ENCODE results near the gene PDP2.

Gene PDP2

GRCh38 chr16:66880288-66881013 lies at the start of gene PDP2:
Gene PDP2 (plus strand): TSS chr16:66880515. CDS start chr16:66884285, 3,770 bp downstream.
- DNase-seq: peak; percentile 46 to 96 (median 89)

- DNase-seq: no peak
These were observed 48.1 kb upstream of the PDP2 start for GRCh38 chr16:66832190-66832589.

GRCh38 chr16:66832661-66833305 lies 47.5 kb upstream of the PDP2 start:
- DNase-seq: no peak

- DNase-seq: no peak
These were observed 45.6 kb upstream of the PDP2 start for GRCh38 chr16:66834746-66835145.

- DNase-seq: no peak
These were observed 39.4 kb upstream of the PDP2 start for GRCh38 chr16:66840883-66841282.

GRCh38 chr16:66841366-66841765 lies 38.9 kb upstream of the PDP2 start:
- no peak for DNase-seq

GRCh38 chr16:66842765-66843164 lies 37.5 kb upstream of the PDP2 start:
- DNase-seq: no peak

- no peak for DNase-seq
These were observed 37.1 kb upstream of the PDP2 start for GRCh38 chr16:66843191-66843590.

- no peak for DNase-seq
These were observed 36.3 kb upstream of the PDP2 start for GRCh38 chr16:66844009-66844341.

- DNase-seq: peak in 3 of 56 donors; percentile 11 to 41 (median 36)
These were observed 35.8 kb upstream of the PDP2 start, which contains the start of gene CA7 for GRCh38 chr16:66844342-66845079. Gene CA7 (plus strand): TSS chr16:66844414. CDS start chr16:66844488, 74 bp downstream.

GRCh38 chr16:66845080-66845410 lies 35.3 kb upstream of the PDP2 start:
- DNase-seq: no peak

GRCh38 chr16:66845791-66846221 lies 34.5 kb upstream of the PDP2 start:
- peak in 24 of 56 donors; percentile 13 to 71 (median 32) for DNase-seq

GRCh38 chr16:66846266-66846665 lies 34.0 kb upstream of the PDP2 start:
- no peak for DNase-seq

GRCh38 chr16:66846831-66847230 lies 33.5 kb upstream of the PDP2 start:
- no peak for DNase-seq

GRCh38 chr16:66847533-66848067 lies 32.7 kb upstream of the PDP2 start:
- no peak for DNase-seq

- DNase-seq: no peak
These were observed 32.1 kb upstream of the PDP2 start for GRCh38 chr16:66848172-66848571.

GRCh38 chr16:66849021-66849420 lies 31.3 kb upstream of the PDP2 start:
- no peak for DNase-seq

GRCh38 chr16:66849549-66849948 lies 30.8 kb upstream of the PDP2 start:
- no peak for DNase-seq

GRCh38 chr16:66850115-66850815 lies 30.1 kb upstream of the PDP2 start:
- peak in 2 of 56 donors; percentile 2 to 7 for DNase-seq

- no peak for DNase-seq
These were observed 28.9 kb upstream of the PDP2 start for GRCh38 chr16:66851166-66851964.

Data from nucleus accumbens (tissue), 56 donors.